Mucosa of rectum (tissue), 2 donors: ENCODE results near the gene CRYAA.
"Not testable (repeated sequence)": the region's sequence is repeated elsewhere in the genome, so short reads cannot be mapped to it uniquely, and the experiment has no call there.

Experiments
- H3K27ac ChIP-seq, 2 donors: one replicate each; pipeline ENCODE4 v1.7.0; 2013; ENCODE audit warnings: inconsistent platforms in 2 of 2, low read depth in 2 of 2, low read length in 2 of 2
- H3K27me3 ChIP-seq, 2 donors: one replicate each; pipeline ENCODE4 v1.7.0; 2013; ENCODE audit warnings: low read length in 2 of 2; ENCODE audit not compliant: control insufficient read depth in 2 of 2, insufficient read depth in 2 of 2
- H3K36me3 ChIP-seq, 2 donors: one replicate each; pipeline ENCODE4 v1.7.0; 2013; ENCODE audit warnings: low read length in 2 of 2; ENCODE audit not compliant: control insufficient read depth in 2 of 2, insufficient read depth in 2 of 2
- H3K4me1 ChIP-seq, 2 donors: one replicate each; pipeline ENCODE4 v1.7.0; 2013; ENCODE audit warnings: low read length in 2 of 2, mild to moderate bottlenecking in 1 of 2; ENCODE audit not compliant: control insufficient read depth in 2 of 2, insufficient read depth in 2 of 2
- H3K4me3 ChIP-seq, 2 donors: one replicate each; pipeline ENCODE4 v1.7.0; 2013; ENCODE audit warnings: low read length in 2 of 2
- H3K9ac ChIP-seq, 2 donors: one replicate each; pipeline ENCODE4 v1.7.0; 2013; ENCODE audit warnings: low read length in 2 of 2, low read depth in 1 of 2, mild to moderate bottlenecking in 1 of 2
- H3K9me3 ChIP-seq, 2 donors: one replicate each; pipeline ENCODE4 v1.7.0; 2013; ENCODE audit warnings: low read length in 2 of 2; ENCODE audit not compliant: control insufficient read depth in 2 of 2
- donor health status: healthy.
- donor health status: Normal muscosa, but diverticular disease.

The CRYAA gene

GRCh38 chr21:43161826-43162707, 6.7 kb upstream of the CRYAA start:
- H3K4me1 ChIP-seq, H3K9me3 ChIP-seq, H3K4me3 ChIP-seq, H3K36me3 ChIP-seq, H3K9ac ChIP-seq, H3K27ac ChIP-seq, H3K27me3 ChIP-seq: not testable (repeated sequence)

GRCh38 chr21:43162708-43163205, 6.1 kb upstream of the CRYAA start:
- H3K27me3 ChIP-seq, H3K9me3 ChIP-seq, H3K27ac ChIP-seq, H3K9ac ChIP-seq, H3K4me1 ChIP-seq, H3K36me3 ChIP-seq, H3K4me3 ChIP-seq: not testable (repeated sequence)

- H3K27ac ChIP-seq, H3K9me3 ChIP-seq, H3K36me3 ChIP-seq, H3K27me3 ChIP-seq, H3K4me3 ChIP-seq, H3K4me1 ChIP-seq, H3K9ac ChIP-seq: not testable (repeated sequence)
Observed at GRCh38 chr21:43164823-43165222, 4.0 kb upstream of the CRYAA start.

DNA sequence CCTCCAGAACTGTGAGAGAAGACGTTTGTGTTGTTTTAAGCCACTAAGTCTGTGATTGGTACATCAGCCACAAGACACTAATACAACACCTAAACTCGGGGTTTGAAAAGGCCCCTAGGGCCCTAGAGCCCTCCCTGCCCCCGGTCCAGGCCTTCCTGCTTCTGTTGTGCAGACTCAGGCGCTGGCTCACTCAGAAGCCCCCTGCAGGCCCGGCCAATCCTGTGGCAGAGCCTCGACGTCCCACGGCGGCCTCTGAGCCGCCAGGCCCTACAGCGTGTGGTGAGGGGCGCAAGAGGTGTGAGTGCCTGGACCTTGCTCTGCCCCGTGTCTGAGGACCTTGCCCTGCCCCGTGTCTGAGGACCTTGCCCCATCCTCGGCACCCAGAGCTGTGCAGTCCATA, 3.1 kb upstream of the CRYAA start:
- not testable (repeated sequence) for H3K4me1 ChIP-seq, H3K4me3 ChIP-seq, H3K36me3 ChIP-seq, H3K9me3 ChIP-seq, H3K27me3 ChIP-seq, H3K9ac ChIP-seq, H3K27ac ChIP-seq

- H3K4me3 ChIP-seq, H3K9me3 ChIP-seq, H3K9ac ChIP-seq, H3K4me1 ChIP-seq, H3K27me3 ChIP-seq, H3K27ac ChIP-seq, H3K36me3 ChIP-seq: not testable (repeated sequence)
Observed at GRCh38 chr21:43169230-43169886, 550 bp downstream of the CRYAA start.

DNA sequence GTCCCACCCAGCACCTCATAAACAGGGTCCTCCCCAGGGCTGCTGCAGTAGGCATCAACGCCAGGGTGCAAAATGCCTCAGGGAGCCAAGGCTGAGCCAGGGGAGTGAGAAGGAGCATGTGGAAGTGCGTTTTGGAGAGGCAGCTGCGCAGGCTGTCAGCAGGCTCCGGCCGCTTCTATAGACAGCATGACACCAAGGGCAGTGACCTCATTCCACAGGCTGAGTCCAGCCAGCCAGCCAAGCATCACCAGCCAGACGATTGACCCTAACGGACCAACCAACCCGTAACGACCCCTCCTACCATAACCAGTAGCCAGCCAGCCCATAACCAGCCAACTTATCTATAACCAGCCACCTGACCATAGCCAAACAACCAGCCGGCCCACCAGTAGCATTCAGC, 1.1 kb downstream of the CRYAA start:
- H3K27me3 ChIP-seq, H3K9ac ChIP-seq, H3K4me1 ChIP-seq, H3K36me3 ChIP-seq, H3K27ac ChIP-seq, H3K9me3 ChIP-seq, H3K4me3 ChIP-seq: not testable (repeated sequence)

DNA sequence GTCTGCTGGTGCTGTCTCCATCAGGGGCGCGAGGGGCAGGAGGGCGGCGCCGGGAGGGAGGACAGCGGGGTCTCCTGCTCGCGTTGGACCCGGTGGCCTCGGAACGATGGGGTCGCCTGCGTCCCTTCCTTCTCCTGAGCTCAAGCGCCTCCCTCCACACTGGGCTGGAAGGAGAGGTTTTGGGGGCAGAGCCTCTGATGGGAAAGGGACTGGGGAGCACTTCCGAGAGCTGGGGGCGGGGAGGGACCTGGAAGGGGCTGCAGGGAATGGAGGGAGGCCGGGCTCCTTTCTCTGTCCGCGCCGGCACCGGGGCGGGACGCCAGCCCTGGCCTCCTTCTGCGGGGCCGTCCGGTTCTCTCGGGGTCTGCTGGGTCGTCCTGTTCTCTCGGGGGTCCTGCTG, 4.0 kb downstream of the CRYAA start:
- not testable (repeated sequence) for H3K27me3 ChIP-seq, H3K27ac ChIP-seq, H3K4me3 ChIP-seq, H3K4me1 ChIP-seq, H3K9me3 ChIP-seq, H3K36me3 ChIP-seq, H3K9ac ChIP-seq

- not testable (repeated sequence) for H3K27ac ChIP-seq, H3K9me3 ChIP-seq, H3K4me1 ChIP-seq, H3K4me3 ChIP-seq, H3K9ac ChIP-seq, H3K27me3 ChIP-seq, H3K36me3 ChIP-seq
Observed at GRCh38 chr21:43173438-43173837, 4.6 kb downstream of the CRYAA start.

GRCh38 chr21:43173930-43174329, 5.1 kb downstream of the CRYAA start:
- not testable (repeated sequence) for H3K36me3 ChIP-seq, H3K27me3 ChIP-seq, H3K4me3 ChIP-seq, H3K27ac ChIP-seq, H3K9me3 ChIP-seq, H3K9ac ChIP-seq, H3K4me1 ChIP-seq

GRCh38 chr21:43174998-43175397, 6.2 kb downstream of the CRYAA start:
- not testable (repeated sequence) for H3K9me3 ChIP-seq, H3K27me3 ChIP-seq, H3K4me3 ChIP-seq, H3K4me1 ChIP-seq, H3K27ac ChIP-seq, H3K9ac ChIP-seq, H3K36me3 ChIP-seq
